ENCODE results near the gene NEDD4L. TPM values are rescaled to one million over a fixed set of nuclear protein-coding genes. Genes with fewer than 3 reads are reported as not detected.

Gene NEDD4L
- total RNA-seq, 2 experiments from 2014 or later: 3.2 to 3.3 TPM

DNA sequence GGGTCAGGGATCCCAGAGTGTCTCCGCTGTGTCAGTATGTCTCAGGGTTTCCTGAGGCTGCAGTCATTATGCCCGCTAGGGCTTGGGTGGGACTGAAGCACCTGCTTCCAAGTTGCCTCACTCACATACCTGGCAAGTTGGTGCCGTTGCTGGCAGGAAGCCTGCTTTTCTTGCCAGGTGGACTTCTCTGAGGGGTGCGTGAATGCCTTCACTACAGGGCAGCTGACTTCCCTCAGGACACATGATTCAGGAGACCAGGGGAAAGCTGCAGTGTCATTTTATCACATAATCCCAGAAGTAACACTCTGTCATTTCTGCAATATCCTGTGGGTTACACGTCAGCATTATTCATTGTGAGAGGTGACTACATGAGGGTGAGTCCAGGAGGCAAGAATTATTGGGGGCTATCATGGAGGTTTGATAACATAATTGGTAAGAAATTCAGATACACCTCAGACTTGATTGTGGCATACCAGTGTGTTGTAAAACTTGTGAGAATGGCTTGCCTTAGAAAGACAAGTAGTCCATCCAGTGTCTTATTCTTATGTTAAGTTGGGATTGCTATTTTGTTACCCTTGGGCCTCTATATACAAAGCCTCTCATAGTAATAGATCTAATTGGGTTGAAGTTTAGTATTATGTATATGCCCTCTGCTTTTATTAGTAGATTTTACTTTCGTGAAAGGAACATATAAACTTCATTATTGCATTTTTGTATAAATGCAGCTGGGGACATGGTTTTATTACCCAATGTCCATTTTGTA lies 44.1 kb downstream of the NEDD4L start:
- Histone ChIP-seq H3K4me1 (ENCODE audit: insufficient read depth, low read length, poor library complexity, severe bottlenecking) (no peaks in the 10 kb centered on the region), H3K4me2 (ENCODE audit: low read length) (no peak overlapping the region), H3K27ac (ENCODE audit: low read depth, low read length, poor library complexity, severe bottlenecking) (no peak overlapping the region), H3K36me3 (ENCODE audit: insufficient read depth, low read length) (no peaks in the 10 kb centered on the region), H3K79me2 (ENCODE audit: insufficient read depth, low read depth, low read length) (no peaks in the 10 kb centered on the region), H3K4me3 (ENCODE audit: low read depth, low read length, poor library complexity, severe bottlenecking) (no peak overlapping the region), H4K20me1 (ENCODE audit: insufficient read depth, low read length) (no peaks in the 10 kb centered on the region), H3K9me3 (ENCODE audit: low read length) (no peaks in the 10 kb centered on the region), H2AFZ (ENCODE audit: low read length) (no peak overlapping the region), H3K9me2 (ENCODE audit: insufficient read depth, low read length) (no peaks in the 10 kb centered on the region)
- TF ChIP-seq, protein P1, sequence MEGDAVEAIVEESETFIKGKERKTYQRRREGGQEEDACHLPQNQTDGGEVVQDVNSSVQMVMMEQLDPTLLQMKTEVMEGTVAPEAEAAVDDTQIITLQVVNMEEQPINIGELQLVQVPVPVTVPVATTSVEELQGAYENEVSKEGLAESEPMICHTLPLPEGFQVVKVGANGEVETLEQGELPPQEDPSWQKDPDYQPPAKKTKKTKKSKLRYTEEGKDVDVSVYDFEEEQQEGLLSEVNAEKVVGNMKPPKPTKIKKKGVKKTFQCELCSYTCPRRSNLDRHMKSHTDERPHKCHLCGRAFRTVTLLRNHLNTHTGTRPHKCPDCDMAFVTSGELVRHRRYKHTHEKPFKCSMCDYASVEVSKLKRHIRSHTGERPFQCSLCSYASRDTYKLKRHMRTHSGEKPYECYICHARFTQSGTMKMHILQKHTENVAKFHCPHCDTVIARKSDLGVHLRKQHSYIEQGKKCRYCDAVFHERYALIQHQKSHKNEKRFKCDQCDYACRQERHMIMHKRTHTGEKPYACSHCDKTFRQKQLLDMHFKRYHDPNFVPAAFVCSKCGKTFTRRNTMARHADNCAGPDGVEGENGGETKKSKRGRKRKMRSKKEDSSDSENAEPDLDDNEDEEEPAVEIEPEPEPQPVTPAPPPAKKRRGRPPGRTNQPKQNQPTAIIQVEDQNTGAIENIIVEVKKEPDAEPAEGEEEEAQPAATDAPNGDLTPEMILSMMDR (conservative IDR thresholded peaks at IDR 0.05; ENCODE audit: low read length): no peak
- no peak for TF ChIP-seq EZH2phosphoT487 (IDR thresholded peaks at IDR 0.05; ENCODE audit: borderline replicate concordance, low read depth, low read length)
- no peak for DNase-seq (ENCODE audit: low spot score)
- intact Hi-C loops (cut with micrococcal nuclease; ENCODE audit: unreplicated experiment): no loop called here
- no TSS peak for BruUV-seq (replicated peaks)
- ChIA-PET CTCF (ENCODE audit: unreplicated experiment) (no interaction called here), POLR2A (no interaction called here)

- Histone ChIP-seq H3K4me1 (ENCODE audit: insufficient read depth, low read length, poor library complexity, severe bottlenecking) (no peaks in the 10 kb centered on the region), H3K27ac (ENCODE audit: low read depth, low read length, poor library complexity, severe bottlenecking) (no peak overlapping the region), H3K9me3 (ENCODE audit: low read length) (no peaks in the 10 kb centered on the region), H3K36me3 (ENCODE audit: insufficient read depth, low read length) (no peaks in the 10 kb centered on the region), H3K9me2 (ENCODE audit: insufficient read depth, low read length) (no peaks in the 10 kb centered on the region), H3K79me2 (ENCODE audit: insufficient read depth, low read depth, low read length) (no peaks in the 10 kb centered on the region), H3K4me2 (ENCODE audit: low read length) (no peak overlapping the region), H3K4me3 (ENCODE audit: low read depth, low read length, poor library complexity, severe bottlenecking) (no peak overlapping the region), H2AFZ (ENCODE audit: low read length) (no peak overlapping the region), H4K20me1 (ENCODE audit: insufficient read depth, low read length) (no peaks in the 10 kb centered on the region)
- TF ChIP-seq, protein P1 (conservative IDR thresholded peaks at IDR 0.05; ENCODE audit: low read length): no peak
- no peak for TF ChIP-seq EZH2phosphoT487 (IDR thresholded peaks at IDR 0.05; ENCODE audit: borderline replicate concordance, low read depth, low read length)
- DNase-seq (ENCODE audit: low spot score): no peak
- intact Hi-C loops (cut with micrococcal nuclease; ENCODE audit: unreplicated experiment): no loop called here
- ChIA-PET POLR2A (no interaction called here), CTCF (ENCODE audit: unreplicated experiment) (no interaction called here)
- BruUV-seq (replicated peaks): no TSS peak
Observed at GRCh38 chr18:58088691-58089065, 44.7 kb downstream of the NEDD4L start.

DNA sequence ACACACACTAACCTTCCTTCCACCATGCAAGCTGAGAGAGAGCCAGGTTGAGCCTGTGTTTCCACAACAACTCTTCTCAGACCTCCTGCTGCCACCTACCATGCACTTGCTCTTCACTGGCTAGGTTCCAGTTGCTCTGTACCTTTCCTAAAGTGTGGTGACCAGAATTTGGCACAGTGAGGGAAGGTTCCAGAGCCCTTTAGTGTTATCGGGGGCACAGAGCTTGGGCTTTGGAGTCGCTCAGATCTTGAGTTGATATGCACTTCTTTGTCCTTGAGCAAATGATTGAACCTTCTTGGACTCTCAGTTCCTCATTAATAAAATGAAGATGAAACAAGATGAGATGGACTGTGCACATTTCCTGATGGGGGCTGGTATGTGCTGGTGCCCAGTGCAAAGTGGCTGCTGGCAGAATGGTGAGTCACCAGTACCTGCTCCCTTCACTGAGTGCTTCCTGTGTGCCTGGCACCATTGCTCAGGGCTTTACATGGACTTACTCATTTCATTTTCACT lies 47.1 kb downstream of the NEDD4L start:
- DNase-seq (ENCODE audit: low spot score): peak; percentile 6
- Histone ChIP-seq H4K20me1 (ENCODE audit: insufficient read depth, low read length) (no peaks in the 10 kb centered on the region), H3K27ac (ENCODE audit: low read depth, low read length, poor library complexity, severe bottlenecking) (no peak overlapping the region), H3K36me3 (ENCODE audit: insufficient read depth, low read length) (no peaks in the 10 kb centered on the region), H3K4me2 (ENCODE audit: low read length) (0 out of 2 replicates have a peak overlapping the region, but pooled peaks have one; percentile 16), H3K4me1 (ENCODE audit: insufficient read depth, low read length, poor library complexity, severe bottlenecking) (no peaks in the 10 kb centered on the region), H3K9me2 (ENCODE audit: insufficient read depth, low read length) (no peaks in the 10 kb centered on the region), H3K4me3 (ENCODE audit: low read depth, low read length, poor library complexity, severe bottlenecking) (no peak overlapping the region), H3K79me2 (ENCODE audit: insufficient read depth, low read depth, low read length) (no peaks in the 10 kb centered on the region), H3K9me3 (ENCODE audit: low read length) (no peaks in the 10 kb centered on the region), H2AFZ (ENCODE audit: low read length) (no peak overlapping the region)
- TF ChIP-seq, protein P1 (conservative IDR thresholded peaks at IDR 0.05; ENCODE audit: low read length): no peak
- no peak for TF ChIP-seq EZH2phosphoT487 (IDR thresholded peaks at IDR 0.05; ENCODE audit: borderline replicate concordance, low read depth, low read length)
- intact Hi-C loops (cut with micrococcal nuclease; ENCODE audit: unreplicated experiment): no loop called here
- POLR2A ChIA-PET: no interaction called here
- BruUV-seq (replicated peaks): no TSS peak
- CTCF ChIA-PET (ENCODE audit: unreplicated experiment): no interaction called here

Data from OCI-LY7 (cell line).